Measurements from ENCODE around the gene CTNNA1. TPM values are rescaled to one million over a fixed set of nuclear protein-coding genes. Genes with fewer than 3 reads are reported as not detected.

Gene CTNNA1
- polyA plus RNA-seq, 3 donors = 56.6 to 84.5 (median 66.2) TPM

DNA sequence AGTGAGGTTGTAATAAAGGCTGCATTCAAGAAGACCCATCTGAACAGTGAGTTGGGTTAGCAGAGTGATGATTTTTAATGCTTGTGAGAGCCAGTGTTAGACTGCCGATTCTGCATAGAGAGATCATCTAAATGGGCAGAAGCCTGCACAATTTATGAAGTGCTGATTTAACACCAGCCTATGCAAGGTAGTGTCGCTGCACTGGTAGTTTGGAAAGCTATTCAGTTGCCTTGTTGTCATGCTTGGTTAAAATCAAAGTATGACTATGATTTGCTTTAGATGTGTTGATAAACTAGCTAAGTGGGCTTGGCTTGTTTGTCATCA, 122.3 kb downstream of the CTNNA1 start:
- Histone ChIP-seq H3K27ac (ENCODE audit: low read depth in 1 of 2, low read length in 2 of 2) (no peak overlapping the region), H3K4me1 (ENCODE audit: control insufficient read depth in 1 of 2, insufficient read depth in 2 of 2, low read length in 2 of 2) (no peaks in the 10 kb centered on the region), H2AFZ (ENCODE audit: insufficient read depth, low read depth, low read length, poor library complexity, severe bottlenecking) (no peak overlapping the region), H3K4me2 (replicated peaks; ENCODE audit: extremely low read depth, low read length, poor library complexity, severe bottlenecking) (no peak overlapping the region), H3K4me3 (replicated peaks in 1 of 3; ENCODE audit: low read depth in 2 of 3, low read length in 3 of 3) (no peak overlapping the region), H3K9me3 (replicated peaks in 1 of 2; ENCODE audit: control insufficient read depth in 1 of 2, insufficient read depth in 1 of 2, low read length in 2 of 2) (no peaks in the 10 kb centered on the region), H3K27me3 (ENCODE audit: control insufficient read depth in 2 of 2, insufficient read depth in 2 of 2, low read length in 2 of 2) (no peaks in the 10 kb centered on the region), H3K79me2 (ENCODE audit: insufficient read depth, low read length) (peaks cover 9% of the 10 kb centered on the region), H4K20me1 (ENCODE audit: insufficient read depth, low read length) (peaks cover 98% of the 10 kb centered on the region), H3K9ac (ENCODE audit: insufficient read depth, low read length, poor library complexity, severe bottlenecking) (no peak overlapping the region), H3K36me3 (replicated peaks in 1 of 2; ENCODE audit: control insufficient read depth in 1 of 2, insufficient read depth in 2 of 2, low read length in 2 of 2) (no peaks in the 10 kb centered on the region)
- 100% methylated on average over 1 of the region's 2 CpGs for WGBS (ENCODE audit: insufficient coverage)
- peaks cover 5% of the 10 kb centered on the region for H3K4me1 Mint-ChIP-seq
- TF ChIP-seq, protein P1, sequence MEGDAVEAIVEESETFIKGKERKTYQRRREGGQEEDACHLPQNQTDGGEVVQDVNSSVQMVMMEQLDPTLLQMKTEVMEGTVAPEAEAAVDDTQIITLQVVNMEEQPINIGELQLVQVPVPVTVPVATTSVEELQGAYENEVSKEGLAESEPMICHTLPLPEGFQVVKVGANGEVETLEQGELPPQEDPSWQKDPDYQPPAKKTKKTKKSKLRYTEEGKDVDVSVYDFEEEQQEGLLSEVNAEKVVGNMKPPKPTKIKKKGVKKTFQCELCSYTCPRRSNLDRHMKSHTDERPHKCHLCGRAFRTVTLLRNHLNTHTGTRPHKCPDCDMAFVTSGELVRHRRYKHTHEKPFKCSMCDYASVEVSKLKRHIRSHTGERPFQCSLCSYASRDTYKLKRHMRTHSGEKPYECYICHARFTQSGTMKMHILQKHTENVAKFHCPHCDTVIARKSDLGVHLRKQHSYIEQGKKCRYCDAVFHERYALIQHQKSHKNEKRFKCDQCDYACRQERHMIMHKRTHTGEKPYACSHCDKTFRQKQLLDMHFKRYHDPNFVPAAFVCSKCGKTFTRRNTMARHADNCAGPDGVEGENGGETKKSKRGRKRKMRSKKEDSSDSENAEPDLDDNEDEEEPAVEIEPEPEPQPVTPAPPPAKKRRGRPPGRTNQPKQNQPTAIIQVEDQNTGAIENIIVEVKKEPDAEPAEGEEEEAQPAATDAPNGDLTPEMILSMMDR (IDR thresholded peaks at IDR 0.05) = no peak
- no peak for DNase-seq
- H3K27ac Mint-ChIP-seq = no peak overlapping the region
- intact Hi-C loops (cut with micrococcal nuclease) = no loop called here
- peaks cover 0 to 1% (median 0%) of the 10 kb centered on the region in 3 donors for H3K27me3 Mint-ChIP-seq (ENCODE audit: low read depth in 3 of 3)
- peaks cover 0 to 2% (median 0%) of the 10 kb centered on the region in 7 donors for H3K9me3 Mint-ChIP-seq
- H3K4me3 Mint-ChIP-seq = no peak overlapping the region
- peaks cover 7 to 13% of the 10 kb centered on the region in 2 donors for H3K36me3 Mint-ChIP-seq

DNA sequence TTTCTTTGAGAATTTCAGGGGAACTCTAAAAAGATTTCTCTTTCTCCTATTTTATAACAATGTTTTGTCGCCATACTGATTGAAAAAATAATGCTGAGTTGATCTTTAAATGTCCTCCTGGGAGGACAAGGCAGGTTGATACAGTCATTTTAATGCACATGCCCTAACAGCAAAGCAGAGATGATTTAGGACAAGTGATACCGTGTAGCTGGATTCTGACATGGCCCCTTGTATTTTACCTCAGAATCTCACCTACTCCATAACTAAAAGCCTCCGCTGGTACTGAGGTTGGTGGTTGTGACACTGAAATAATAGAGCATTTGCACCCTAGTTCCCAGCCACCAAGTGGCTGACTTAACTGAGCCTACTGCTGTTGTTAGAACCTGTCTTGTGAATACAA, 122.7 kb downstream of the CTNNA1 start:
- Histone ChIP-seq H3K27me3 (ENCODE audit: control insufficient read depth in 2 of 2, insufficient read depth in 2 of 2, low read length in 2 of 2) (no peaks in the 10 kb centered on the region), H2AFZ (ENCODE audit: insufficient read depth, low read depth, low read length, poor library complexity, severe bottlenecking) (no peak overlapping the region), H3K79me2 (ENCODE audit: insufficient read depth, low read length) (peaks cover 9% of the 10 kb centered on the region), H3K36me3 (replicated peaks in 1 of 2; ENCODE audit: control insufficient read depth in 1 of 2, insufficient read depth in 2 of 2, low read length in 2 of 2) (no peaks in the 10 kb centered on the region), H3K9ac (ENCODE audit: insufficient read depth, low read length, poor library complexity, severe bottlenecking) (no peak overlapping the region), H4K20me1 (ENCODE audit: insufficient read depth, low read length) (peaks cover 98% of the 10 kb centered on the region), H3K4me3 (replicated peaks in 1 of 3; ENCODE audit: low read depth in 2 of 3, low read length in 3 of 3) (no peak overlapping the region), H3K4me1 (ENCODE audit: control insufficient read depth in 1 of 2, insufficient read depth in 2 of 2, low read length in 2 of 2) (no peaks in the 10 kb centered on the region), H3K27ac (ENCODE audit: low read depth in 1 of 2, low read length in 2 of 2) (no peak overlapping the region), H3K4me2 (replicated peaks; ENCODE audit: extremely low read depth, low read length, poor library complexity, severe bottlenecking) (no peak overlapping the region), H3K9me3 (replicated peaks in 1 of 2; ENCODE audit: control insufficient read depth in 1 of 2, insufficient read depth in 1 of 2, low read length in 2 of 2) (no peaks in the 10 kb centered on the region)
- TF ChIP-seq, protein P1 (IDR thresholded peaks at IDR 0.05) = no peak
- peaks cover 0 to 2% (median 0%) of the 10 kb centered on the region in 7 donors for H3K9me3 Mint-ChIP-seq
- H3K27me3 Mint-ChIP-seq (ENCODE audit: low read depth in 3 of 3) = peaks cover 0 to 1% (median 0%) of the 10 kb centered on the region in 3 donors
- H3K27ac Mint-ChIP-seq = no peak overlapping the region
- H3K4me1 Mint-ChIP-seq = peaks cover 7% of the 10 kb centered on the region
- peaks cover 7 to 13% of the 10 kb centered on the region in 2 donors for H3K36me3 Mint-ChIP-seq
- DNase-seq = no peak
- intact Hi-C loops (cut with micrococcal nuclease) = no loop called here
- H3K4me3 Mint-ChIP-seq = no peak overlapping the region
- no CpG with 5 or more reads among the region's 3 CpGs for WGBS (ENCODE audit: insufficient coverage)

Measured in CD14-positive monocyte (primary cell).